Embryonic facial prominence (tissue), 1 donor: ENCODE measurements around the gene MAP3K2.
"Not testable (repeated sequence)": the region's sequence is repeated elsewhere in the genome, so short reads cannot be mapped to it uniquely, and the experiment has no call there.

ENCODE experiments used
- DNase-seq: peaks from one replicate; pipeline ENCODE4 v3.0.0-alpha.2; 2016; ENCODE audit errors: extremely low spot score

Gene MAP3K2

GRCh38 chr2:127420039-127420864 lies 32.5 kb upstream of the MAP3K2 start:
- DNase-seq = no peak

- no peak for DNase-seq
Measured at GRCh38 chr2:127419448-127420038, 31.8 kb upstream of the MAP3K2 start.

GRCh38 chr2:127419112-127419430 lies 31.3 kb upstream of the MAP3K2 start:
- no peak for DNase-seq

GRCh38 chr2:127418300-127419111 lies 30.7 kb upstream of the MAP3K2 start, which contains the start of gene PROC:
PROC (plus strand) TSS chr2:127418427; CDS start chr2:127419943, 1,516 bp downstream.
- DNase-seq = no peak

- DNase-seq = no peak
Measured at GRCh38 chr2:127417406-127417805, 29.6 kb upstream of the MAP3K2 start.

GRCh38 chr2:127416506-127417001 lies 28.8 kb upstream of the MAP3K2 start:
- DNase-seq = no peak

GRCh38 chr2:127415593-127416505 lies 28.1 kb upstream of the MAP3K2 start:
- DNase-seq = no peak

GRCh38 chr2:127414638-127415592 lies 27.1 kb upstream of the MAP3K2 start:
- no peak for DNase-seq

- DNase-seq = no peak
Measured at GRCh38 chr2:127413782-127414637, 26.2 kb upstream of the MAP3K2 start.

GRCh38 chr2:127413200-127413599 lies 25.4 kb upstream of the MAP3K2 start:
- DNase-seq = no peak

- DNase-seq = no peak
Measured at GRCh38 chr2:127411653-127412369, 24.0 kb upstream of the MAP3K2 start.

GRCh38 chr2:127410871-127411652 lies 23.3 kb upstream of the MAP3K2 start:
- no peak for DNase-seq

GRCh38 chr2:127409716-127410115 lies 21.9 kb upstream of the MAP3K2 start:
- not testable (repeated sequence) for DNase-seq

- no peak for DNase-seq
Measured at GRCh38 chr2:127408807-127409099, 21.0 kb upstream of the MAP3K2 start.

- peak; percentile 71 for DNase-seq
Measured at GRCh38 chr2:127408004-127408806, 20.4 kb upstream of the MAP3K2 start.

GRCh38 chr2:127407661-127408003 lies 19.9 kb upstream of the MAP3K2 start:
- DNase-seq = no peak

GRCh38 chr2:127407091-127407490 lies 19.3 kb upstream of the MAP3K2 start:
- DNase-seq = no peak
